ENCODE measurements around the gene ZDHHC8.

Gene ZDHHC8

GRCh38 chr22:20128902-20129746 lies 2.5 kb upstream of the ZDHHC8 start:
- in situ Hi-C loops (cut with MboI; ENCODE audit: low sequenced_read_pairs) = no loop called here

DNA sequence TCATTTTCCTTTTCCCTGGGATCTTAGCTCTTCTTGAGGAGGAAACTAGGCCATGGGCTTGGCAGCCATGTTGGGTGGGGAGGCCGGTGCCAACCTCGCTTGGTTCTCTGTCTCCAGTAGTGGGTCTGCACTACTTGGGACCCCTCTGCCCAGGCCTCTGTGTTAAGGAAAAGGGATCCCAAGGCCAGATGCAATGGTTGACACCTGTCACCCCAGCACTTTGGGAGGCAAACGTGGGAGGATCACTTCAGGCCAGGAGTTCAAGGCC lies 1.9 kb upstream of the ZDHHC8 start:
- in situ Hi-C loops (cut with MboI; ENCODE audit: low sequenced_read_pairs) = no loop called here

DNA sequence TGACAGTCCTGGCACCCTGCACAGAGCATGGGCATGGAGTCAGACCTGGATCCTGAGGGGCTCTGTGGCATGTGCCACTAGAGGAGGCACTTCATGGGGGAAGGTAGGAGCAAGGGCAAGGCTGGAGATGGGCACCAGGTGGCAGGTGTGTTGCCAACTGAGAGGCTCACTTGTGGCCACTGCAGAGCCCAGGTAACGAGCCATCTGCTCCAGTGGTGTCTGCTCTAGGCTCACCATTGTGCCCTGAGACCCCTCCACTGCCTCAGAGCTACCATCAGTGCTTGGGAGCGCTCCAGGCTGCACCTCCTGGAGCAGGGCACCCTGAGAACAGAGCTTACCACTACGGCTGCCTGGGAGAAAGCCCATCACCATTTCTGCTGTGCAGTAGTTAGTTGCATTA lies 1.3 kb upstream of the ZDHHC8 start:
- in situ Hi-C loops (cut with MboI; ENCODE audit: low sequenced_read_pairs) = no loop called here

- in situ Hi-C loops (cut with MboI; ENCODE audit: low sequenced_read_pairs) = no loop called here
These were observed 640 bp upstream of the ZDHHC8 start for GRCh38 chr22:20130731-20131596.

- in situ Hi-C loops (cut with MboI; ENCODE audit: low sequenced_read_pairs) = no loop called here
These were observed 468 bp downstream of the ZDHHC8 start for GRCh38 chr22:20131859-20132685.

DNA sequence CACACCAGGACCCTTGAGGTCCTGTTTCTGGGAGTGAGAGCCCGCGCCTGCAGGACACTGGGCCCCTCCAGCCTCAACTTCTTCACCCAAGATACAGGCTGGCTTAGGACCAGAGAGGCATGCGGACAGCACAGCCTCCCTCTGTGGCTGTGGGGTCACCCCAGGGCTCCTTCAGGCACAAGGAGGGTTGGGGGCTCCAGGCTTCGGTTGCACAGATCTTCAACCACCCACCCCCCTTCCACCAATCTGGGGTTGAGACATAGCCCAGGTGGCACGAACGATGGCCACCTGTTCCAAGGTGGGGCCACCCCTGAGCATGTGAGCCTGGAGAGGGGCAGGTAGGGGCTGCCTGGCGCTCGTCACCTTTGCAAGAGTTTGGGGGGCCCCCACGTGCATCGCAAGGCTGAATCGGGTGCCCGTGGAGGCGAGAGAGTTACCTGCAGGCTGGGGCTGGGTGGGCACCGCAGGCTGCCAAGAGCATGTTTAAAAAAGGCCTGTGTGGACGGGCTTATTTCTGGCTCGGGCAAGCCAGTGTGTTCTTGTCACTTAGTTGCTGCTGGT lies 1.2 kb downstream of the ZDHHC8 start:
- in situ Hi-C loops (cut with MboI; ENCODE audit: low sequenced_read_pairs) = no loop called here

DNA sequence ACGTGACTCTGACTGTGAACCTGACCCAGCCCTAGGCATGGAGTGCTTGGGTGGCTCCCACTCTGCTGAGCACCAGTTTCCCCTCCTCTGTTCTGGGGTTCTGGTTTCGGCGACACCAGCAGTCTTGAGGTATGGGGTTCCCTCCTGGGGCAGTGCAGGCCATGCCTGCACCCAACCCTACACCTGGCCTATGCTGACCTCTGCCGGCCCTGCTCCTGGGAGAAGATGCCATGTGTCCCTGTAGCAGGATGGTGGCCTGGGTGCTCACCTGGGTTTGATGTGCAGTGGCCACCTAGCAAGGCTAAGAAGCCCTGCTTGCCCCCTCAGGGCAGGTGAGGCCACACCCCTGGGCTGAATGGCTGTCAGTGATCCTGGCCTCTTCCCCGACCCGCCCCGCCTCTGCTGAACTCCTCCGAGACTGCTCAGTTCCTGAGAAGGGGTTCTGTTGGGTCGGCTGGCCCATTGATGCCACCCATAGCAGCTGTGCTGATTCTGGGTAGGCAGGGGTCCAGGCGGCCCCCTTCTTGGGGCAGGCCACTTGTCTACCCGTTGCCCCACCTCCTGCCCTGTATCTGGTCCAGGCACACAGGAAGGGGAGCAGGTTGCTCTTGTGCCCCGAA lies 2.4 kb downstream of the ZDHHC8 start:
- in situ Hi-C loops (cut with MboI; ENCODE audit: low sequenced_read_pairs) = no loop called here

- in situ Hi-C loops (cut with MboI; ENCODE audit: low sequenced_read_pairs) = no loop called here
These were observed 3.7 kb downstream of the ZDHHC8 start for GRCh38 chr22:20135265-20135664.

DNA sequence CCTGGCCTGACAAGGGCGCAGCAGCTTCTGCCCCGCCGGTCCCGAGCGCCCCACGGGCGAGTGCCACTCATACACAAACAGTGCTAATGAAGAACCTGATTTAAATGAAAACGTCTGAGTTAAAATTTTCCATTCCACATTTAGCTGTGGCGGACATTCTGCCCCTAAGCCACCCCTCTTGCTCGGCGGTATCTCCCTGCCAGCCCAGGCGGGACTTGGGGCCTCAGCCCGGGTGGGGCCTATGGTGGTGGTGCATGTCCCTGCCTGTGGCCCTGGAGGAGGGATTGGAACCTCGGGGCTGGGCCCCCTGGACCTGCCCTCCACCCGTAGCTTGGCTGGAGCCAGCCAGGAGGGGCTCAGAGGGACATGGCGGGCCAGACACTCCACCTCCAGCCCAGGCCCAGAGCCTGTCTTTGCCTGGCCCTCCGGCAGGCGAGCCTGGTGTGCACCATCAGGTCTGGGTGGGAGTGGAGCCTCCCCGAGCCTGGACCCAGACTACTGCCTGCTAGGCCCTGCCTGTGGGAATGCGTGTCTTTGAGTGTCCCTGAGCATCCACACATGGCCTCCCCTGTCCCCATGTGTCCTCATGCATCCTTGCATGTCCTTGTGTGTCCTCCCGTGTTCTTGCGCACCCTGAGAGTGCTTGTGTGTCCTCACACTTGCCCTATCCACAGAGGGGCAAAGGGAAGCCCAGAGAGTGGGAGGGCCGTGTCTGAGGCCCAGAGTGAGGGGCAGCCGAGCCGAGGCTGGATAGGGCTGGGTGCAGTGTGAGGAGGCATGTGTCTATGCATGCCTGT lies 4.4 kb downstream of the ZDHHC8 start:
- in situ Hi-C loops (cut with MboI; ENCODE audit: low sequenced_read_pairs) = no loop called here

- in situ Hi-C loops (cut with MboI; ENCODE audit: low sequenced_read_pairs) = no loop called here
These were observed 4.9 kb downstream of the ZDHHC8 start for GRCh38 chr22:20136603-20136873.

- in situ Hi-C loops (cut with MboI; ENCODE audit: low sequenced_read_pairs) = no loop called here
These were observed 5.5 kb downstream of the ZDHHC8 start for GRCh38 chr22:20137113-20137512.

DNA sequence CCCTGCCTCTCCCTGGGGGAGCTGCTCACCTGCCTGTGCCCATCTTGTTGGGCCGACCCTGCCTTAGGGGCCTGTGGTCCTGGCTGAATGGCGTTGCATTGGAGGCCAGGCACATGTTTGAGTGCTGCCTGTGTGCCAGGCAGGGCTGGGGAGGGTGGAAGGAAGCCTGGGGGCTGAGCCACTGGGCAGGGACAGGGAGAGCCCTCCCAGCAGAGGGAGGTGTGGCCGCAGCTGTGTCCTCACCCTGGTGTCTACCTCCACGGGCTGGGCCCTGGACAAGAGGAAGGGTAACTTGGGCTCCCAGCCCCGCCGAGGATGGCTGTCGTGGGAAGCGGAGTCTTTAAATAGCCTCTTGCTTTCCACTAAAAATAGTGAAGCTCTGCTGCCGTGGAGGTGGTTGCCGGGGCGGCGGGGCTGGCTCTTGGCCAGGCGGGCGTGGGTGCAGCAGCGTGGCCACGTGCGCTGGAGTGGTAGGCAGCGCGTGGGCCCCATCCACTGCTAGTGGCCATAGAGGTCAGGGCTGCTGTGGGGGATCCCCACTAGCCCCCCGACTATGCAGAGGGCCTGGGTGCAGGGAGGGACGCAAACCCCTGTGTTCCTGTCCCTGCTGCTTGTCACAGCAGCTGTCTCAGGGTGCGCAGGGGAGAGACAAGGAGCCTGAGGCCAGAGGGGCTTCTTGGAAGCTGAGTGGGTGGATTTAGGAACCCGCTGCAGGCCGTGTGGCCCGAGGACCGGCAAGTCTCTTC lies 6.2 kb downstream of the ZDHHC8 start:
- in situ Hi-C loops (cut with MboI; ENCODE audit: low sequenced_read_pairs) = no loop called here

DNA sequence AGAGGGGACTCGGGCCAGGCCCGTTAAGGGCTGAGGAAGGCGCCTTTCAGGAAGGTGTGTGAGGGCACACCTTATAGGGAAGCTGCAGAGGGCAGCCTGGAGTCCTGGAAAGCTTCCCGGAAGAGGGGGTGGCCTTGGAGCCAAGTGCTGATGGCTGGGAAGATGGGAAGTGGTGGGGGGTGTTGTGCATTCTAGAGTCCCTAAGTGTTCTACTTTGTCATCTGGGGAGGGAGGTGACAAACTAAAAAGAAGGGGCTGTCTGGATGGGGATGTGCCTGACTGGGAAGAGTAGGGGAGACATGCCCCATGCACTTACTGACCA lies 6.8 kb downstream of the ZDHHC8 start:
- in situ Hi-C loops (cut with MboI; ENCODE audit: low sequenced_read_pairs) = no loop called here

GRCh38 chr22:20138868-20139267 lies 7.3 kb downstream of the ZDHHC8 start:
- in situ Hi-C loops (cut with MboI; ENCODE audit: low sequenced_read_pairs) = no loop called here

- in situ Hi-C loops (cut with MboI; ENCODE audit: low sequenced_read_pairs) = no loop called here
These were observed 7.9 kb downstream of the ZDHHC8 start for GRCh38 chr22:20139391-20140106.

GRCh38 chr22:20140107-20140445 lies 8.5 kb downstream of the ZDHHC8 start:
- in situ Hi-C loops (cut with MboI; ENCODE audit: low sequenced_read_pairs) = no loop called here

DNA sequence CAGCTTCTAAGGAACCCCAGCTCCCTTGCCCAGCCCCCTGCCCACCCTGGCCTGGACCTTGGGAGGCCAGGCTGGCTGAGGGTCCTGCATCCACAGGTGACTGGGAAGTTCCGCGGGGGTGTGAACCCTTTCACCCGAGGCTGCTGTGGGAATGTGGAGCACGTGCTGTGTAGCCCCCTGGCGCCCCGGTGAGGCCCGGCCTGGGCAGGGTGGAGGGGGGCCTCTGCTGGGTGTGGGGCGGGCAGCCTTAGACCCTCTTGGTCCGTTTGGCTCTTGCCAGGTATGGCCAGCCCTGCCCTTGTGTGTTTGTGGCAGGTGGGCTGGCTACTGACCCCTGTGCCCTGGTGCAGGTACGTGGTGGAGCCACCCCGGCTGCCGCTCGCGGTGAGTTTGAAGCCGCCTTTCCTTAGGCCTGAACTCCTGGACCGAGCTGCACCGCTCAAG lies 8.9 kb downstream of the ZDHHC8 start:
- in situ Hi-C loops (cut with MboI; ENCODE audit: low sequenced_read_pairs) = no loop called here

GRCh38 chr22:20141186-20142077 lies 9.8 kb downstream of the ZDHHC8 start:
- in situ Hi-C loops (cut with MboI; ENCODE audit: low sequenced_read_pairs) = no loop called here

All from HL-60/S4 treated with phorbol 12-myristate 13-acetate at 8.2 ng/mL for 4 days and 3 days (cell line).